ENCODE measurements around the gene ECPAS. TPM values are rescaled to one million over a fixed set of nuclear protein-coding genes. Genes with fewer than 3 reads are reported as not detected.
A peak's percentile ranks its signal among the peaks of the same experiment; 100 is the strongest.

The ECPAS gene
- total RNA-seq, 1 experiment from 2014 or later = 116 TPM

- ChIA-PET POLR2A (ENCODE audit: low non-redundant PET) (no interaction called here), CTCF (no interaction called here)
- Histone ChIP-seq H3K27ac (ENCODE audit: low read depth, low read length, poor library complexity, severe bottlenecking) (no peak overlapping the region), H3K36me3 (ENCODE audit: insufficient read depth, low read length, poor library complexity, severe bottlenecking) (peaks cover 77% of the 10 kb centered on the region), H3K4me1 (ENCODE audit: insufficient read depth, low read length, poor library complexity, severe bottlenecking) (no peaks in the 10 kb centered on the region), H3K9me3 (ENCODE audit: low read depth, low read length, poor library complexity, severe bottlenecking) (no peaks in the 10 kb centered on the region), H3K27me3 (replicated peaks; ENCODE audit: insufficient read depth, low read depth, low read length, poor library complexity) (no peaks in the 10 kb centered on the region), H3K4me3 (ENCODE audit: low read depth, low read length, poor library complexity, severe bottlenecking) (no peak overlapping the region)
- no peak for TF ChIP-seq CTCF (conservative IDR thresholded peaks at IDR 0.05; ENCODE audit: low read depth, low read length)
- no peak for TF ChIP-seq EZH2 (IDR thresholded peaks at IDR 0.05; ENCODE audit: borderline replicate concordance, low read depth, low read length, poor library complexity, severe bottlenecking)
- no peak for DNase-seq (ENCODE audit: low spot score)
- intact Hi-C loops (cut with micrococcal nuclease; ENCODE audit: unreplicated experiment) = no loop called here
- BruUV-seq (replicated peaks) = no TSS peak
These were observed 117.2 kb downstream of the ECPAS start for GRCh38 chr9:111366978-111367377.

DNA sequence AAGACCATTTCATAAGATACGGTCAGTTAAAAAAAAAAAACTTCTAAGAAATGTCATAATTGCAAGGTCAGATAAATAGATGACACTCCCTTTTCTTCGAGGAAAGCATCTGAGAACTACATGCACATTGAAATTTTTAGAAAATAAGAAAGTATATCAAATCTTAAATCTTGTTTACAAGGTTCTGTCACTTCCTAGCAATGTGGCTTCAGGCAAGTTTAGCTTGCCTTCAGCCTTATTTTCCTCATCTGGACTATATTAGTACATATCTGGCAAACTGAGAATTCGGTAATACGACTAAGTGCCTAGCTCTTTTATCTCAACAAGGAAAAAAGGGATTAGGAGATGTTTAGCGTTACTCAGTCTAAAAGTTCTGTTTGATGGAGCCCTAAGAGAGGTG, 121.7 kb downstream of the ECPAS start:
- Histone ChIP-seq H3K4me3 (ENCODE audit: low read depth, low read length, poor library complexity, severe bottlenecking) (no peak overlapping the region), H3K27me3 (replicated peaks; ENCODE audit: insufficient read depth, low read depth, low read length, poor library complexity) (no peaks in the 10 kb centered on the region), H3K4me1 (ENCODE audit: insufficient read depth, low read length, poor library complexity, severe bottlenecking) (peaks cover 18% of the 10 kb centered on the region), H3K27ac (ENCODE audit: low read depth, low read length, poor library complexity, severe bottlenecking) (no peak overlapping the region), H3K36me3 (ENCODE audit: insufficient read depth, low read length, poor library complexity, severe bottlenecking) (peaks cover 47% of the 10 kb centered on the region), H3K9me3 (ENCODE audit: low read depth, low read length, poor library complexity, severe bottlenecking) (no peaks in the 10 kb centered on the region)
- DNase-seq (ENCODE audit: low spot score) = no peak
- no peak for TF ChIP-seq EZH2 (IDR thresholded peaks at IDR 0.05; ENCODE audit: borderline replicate concordance, low read depth, low read length, poor library complexity, severe bottlenecking)
- no peak for TF ChIP-seq CTCF (conservative IDR thresholded peaks at IDR 0.05; ENCODE audit: low read depth, low read length)
- ChIA-PET POLR2A (ENCODE audit: low non-redundant PET) (no interaction called here), CTCF (no interaction called here)
- BruUV-seq (replicated peaks) = no TSS peak
- intact Hi-C loops (cut with micrococcal nuclease; ENCODE audit: unreplicated experiment) = no loop called here

DNA sequence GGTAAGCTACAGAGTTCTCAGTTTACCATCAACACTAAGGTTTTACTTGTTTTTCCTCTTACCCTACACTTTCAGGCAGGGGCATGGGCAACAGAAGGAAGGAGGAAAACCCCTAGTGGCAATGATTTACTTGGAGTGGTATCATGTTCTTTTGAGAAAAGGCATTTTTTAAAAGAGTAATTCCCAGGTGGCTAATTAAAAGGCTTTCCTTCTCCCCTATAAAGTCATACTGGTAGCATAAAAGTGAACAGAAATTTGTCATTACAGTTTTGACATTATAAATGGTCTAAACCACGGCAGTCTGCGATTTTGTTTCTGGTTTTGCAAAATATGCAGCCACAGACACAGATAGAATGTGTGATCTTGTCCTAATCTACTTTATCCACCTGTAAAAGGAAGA, 123.3 kb downstream of the ECPAS start:
- intact Hi-C loops (cut with micrococcal nuclease; ENCODE audit: unreplicated experiment) = no loop called here
- TF ChIP-seq EZH2 (IDR thresholded peaks at IDR 0.05; ENCODE audit: borderline replicate concordance, low read depth, low read length, poor library complexity, severe bottlenecking) (no peak), CTCF (conservative IDR thresholded peaks at IDR 0.05; ENCODE audit: low read depth, low read length) (0 out of 2 replicates have a peak, but pooled peaks have one; percentile 9)

More for the DNA sequence above, 123.3 kb downstream of the ECPAS start:
- Histone ChIP-seq H3K27ac (ENCODE audit: low read depth, low read length, poor library complexity, severe bottlenecking) (no peak overlapping the region), H3K4me1 (ENCODE audit: insufficient read depth, low read length, poor library complexity, severe bottlenecking) (peaks cover 18% of the 10 kb centered on the region), H3K36me3 (ENCODE audit: insufficient read depth, low read length, poor library complexity, severe bottlenecking) (peaks cover 40% of the 10 kb centered on the region), H3K4me3 (ENCODE audit: low read depth, low read length, poor library complexity, severe bottlenecking) (no peak overlapping the region), H3K9me3 (ENCODE audit: low read depth, low read length, poor library complexity, severe bottlenecking) (no peaks in the 10 kb centered on the region), H3K27me3 (replicated peaks; ENCODE audit: insufficient read depth, low read depth, low read length, poor library complexity) (no peaks in the 10 kb centered on the region)
- no TSS peak for BruUV-seq (replicated peaks)
- ChIA-PET CTCF (no interaction called here), POLR2A (ENCODE audit: low non-redundant PET) (no interaction called here)
- peak; percentile 28 for DNase-seq (ENCODE audit: low spot score)

All from A673 (cell line).